HEK293 (cell line): ENCODE data around the gene RAB1B.

Experiments
- BCL11B ChIP-seq: fragments of 450-650 bp; formaldehyde crosslinking; IDR thresholded peaks from 2 replicates; pipeline ENCODE4 v1.5.1; 2016; ENCODE audit warnings: low read depth, missing biosample characterization, missing genetic modification characterization
- CTCF ChIP-seq: fragments of 450-650 bp; formaldehyde crosslinking; IDR thresholded peaks from 2 replicates; pipeline ENCODE4 v1.5.1; 2016; ENCODE audit warnings: missing biosample characterization, missing genetic modification characterization
- KLF1 ChIP-seq: fragments of 450-650 bp; formaldehyde crosslinking; IDR thresholded peaks from 2 replicates; pipeline ENCODE4 v1.5.1; 2016; ENCODE audit warnings: missing biosample characterization, missing genetic modification characterization
- KLF10 ChIP-seq: fragments of 450-650 bp; IDR thresholded peaks from 2 replicates; pipeline ENCODE4 v1.5.1; 2018; ENCODE audit warnings: missing biosample characterization, mild to moderate bottlenecking, missing genetic modification characterization
- KLF16 ChIP-seq: fragments of 450-650 bp; formaldehyde crosslinking; IDR thresholded peaks from 2 replicates; pipeline ENCODE4 v1.5.1; 2017; ENCODE audit warnings: missing biosample characterization, missing genetic modification characterization
- KLF17 ChIP-seq: fragments of 450-650 bp; formaldehyde crosslinking; IDR thresholded peaks from 2 replicates; pipeline ENCODE4 v1.5.1; 2016; ENCODE audit warnings: missing biosample characterization, missing genetic modification characterization
- KLF7 ChIP-seq: fragments of 450-650 bp; formaldehyde crosslinking; IDR thresholded peaks from 2 replicates; pipeline ENCODE4 v1.5.1; 2016; ENCODE audit warnings: missing biosample characterization, missing genetic modification characterization, borderline replicate concordance
- KLF9 ChIP-seq: fragments of 450-650 bp; formaldehyde crosslinking; IDR thresholded peaks from 2 replicates; pipeline ENCODE4 v1.5.1; 2016; ENCODE audit warnings: missing biosample characterization, missing genetic modification characterization, low read depth
- PBX3 ChIP-seq: sonication (generic); formaldehyde crosslinking; IDR thresholded peaks from 2 replicates; pipeline ENCODE4 v1.8.1; 2022; ENCODE audit warnings: mild to moderate bottlenecking, moderate library complexity, missing genetic modification reagents
- REST ChIP-seq: fragments of 450-650 bp; formaldehyde crosslinking; IDR thresholded peaks from 2 replicates; pipeline ENCODE4 v1.5.1; 2016; ENCODE audit warnings: missing biosample characterization, missing genetic modification characterization
- SALL2 ChIP-seq: fragments of 450-650 bp; formaldehyde crosslinking; IDR thresholded peaks from 2 replicates; pipeline ENCODE4 v1.5.0; 2017; ENCODE audit warnings: missing biosample characterization, mild to moderate bottlenecking, missing genetic modification characterization, borderline replicate concordance
- SCRT1 ChIP-seq: fragments of 450-650 bp; formaldehyde crosslinking; IDR thresholded peaks from 2 replicates; pipeline ENCODE4 v1.5.1; 2016; ENCODE audit warnings: missing biosample characterization, missing genetic modification characterization, borderline replicate concordance
- SP3 ChIP-seq: fragments of 450-650 bp; formaldehyde crosslinking; IDR thresholded peaks from 2 replicates; pipeline ENCODE4 v1.5.1; 2016; ENCODE audit warnings: missing biosample characterization, missing genetic modification characterization
- ZBTB1 ChIP-seq: fragments of 450-650 bp; formaldehyde crosslinking; IDR thresholded peaks from 2 replicates; pipeline ENCODE4 v1.5.1; 2016; ENCODE audit warnings: missing biosample characterization, missing genetic modification characterization
- ZFHX2 ChIP-seq: fragments of 450-650 bp; formaldehyde crosslinking; conservative IDR thresholded peaks from 2 replicates; pipeline ENCODE4 v1.5.1; 2016; ENCODE audit warnings: missing biosample characterization, missing genetic modification characterization
- ZFP69B ChIP-seq: fragments of 450-650 bp; formaldehyde crosslinking; IDR thresholded peaks from 2 replicates; pipeline ENCODE4 v1.5.1; 2016; ENCODE audit warnings: missing biosample characterization, missing genetic modification characterization
- ZIC2 ChIP-seq: fragments of 450-650 bp; formaldehyde crosslinking; IDR thresholded peaks from 2 replicates; pipeline ENCODE4 v1.5.1; 2016; ENCODE audit warnings: missing biosample characterization, missing genetic modification characterization
- ZNF112 ChIP-seq: fragments of 450-650 bp; formaldehyde crosslinking; IDR thresholded peaks from 2 replicates; pipeline ENCODE4 v1.5.0; 2017; ENCODE audit warnings: missing biosample characterization, missing genetic modification characterization
- ZNF138 ChIP-seq: fragments of 450-650 bp; formaldehyde crosslinking; IDR thresholded peaks from 2 replicates; pipeline ENCODE4 v1.5.1; 2016; ENCODE audit warnings: missing biosample characterization, missing genetic modification characterization, borderline replicate concordance
- ZNF140 ChIP-seq: fragments of 450-650 bp; formaldehyde crosslinking; IDR thresholded peaks from 2 replicates; pipeline ENCODE4 v1.5.1; 2016; ENCODE audit warnings: missing biosample characterization, missing genetic modification characterization
- ZNF23 ChIP-seq: fragments of 450-650 bp; formaldehyde crosslinking; IDR thresholded peaks from 2 replicates; pipeline ENCODE4 v1.5.1; 2016; ENCODE audit warnings: missing biosample characterization, missing genetic modification characterization, borderline replicate concordance
- ZNF266 ChIP-seq: fragments of 450-650 bp; formaldehyde crosslinking; IDR thresholded peaks from 2 replicates; pipeline ENCODE4 v1.5.1; 2016; ENCODE audit warnings: missing biosample characterization, missing genetic modification characterization, low read depth
- ZNF335 ChIP-seq: fragments of 450-650 bp; formaldehyde crosslinking; conservative IDR thresholded peaks from 2 replicates; pipeline ENCODE4 v1.5.1; 2016; ENCODE audit warnings: missing biosample characterization, missing genetic modification characterization
- ZNF510 ChIP-seq: fragments of 450-650 bp; formaldehyde crosslinking; IDR thresholded peaks from 2 replicates; pipeline ENCODE4 v1.5.1; 2018; ENCODE audit warnings: mild to moderate bottlenecking, missing genetic modification characterization, missing biosample characterization; ENCODE audit not compliant: insufficient replicate concordance
- ZNF548 ChIP-seq: fragments of 450-650 bp; formaldehyde crosslinking; IDR thresholded peaks from 2 replicates; pipeline ENCODE4 v1.5.1; 2016; ENCODE audit warnings: missing biosample characterization, missing genetic modification characterization
- ZNF670 ChIP-seq: fragments of 450-650 bp; formaldehyde crosslinking; IDR thresholded peaks from 2 replicates; pipeline ENCODE4 v1.5.1; 2016; ENCODE audit warnings: missing biosample characterization, missing genetic modification characterization, low read depth
- ZNF701 ChIP-seq: fragments of 450-650 bp; formaldehyde crosslinking; IDR thresholded peaks from 2 replicates; pipeline ENCODE4 v1.5.1; 2016; ENCODE audit warnings: missing biosample characterization, missing genetic modification characterization
- ZNF837 ChIP-seq: fragments of 450-650 bp; formaldehyde crosslinking; IDR thresholded peaks from 2 replicates; pipeline ENCODE4 v1.5.1; 2016; ENCODE audit warnings: missing biosample characterization, missing genetic modification characterization
- TF ChIP-seq, protein P1 (sequence below): fragments of 450-650 bp; formaldehyde crosslinking; IDR thresholded peaks from 2 replicates; pipeline ENCODE4 v1.5.1; 2016; ENCODE audit warnings: missing biosample characterization, missing genetic modification characterization
- TF ChIP-seq, protein P2 (sequence below): fragments of 450-650 bp; formaldehyde crosslinking; IDR thresholded peaks from 2 replicates; pipeline ENCODE4 v1.5.1; 2016; ENCODE audit warnings: missing biosample characterization, missing genetic modification characterization

RAB1B gene

GRCh38 chr11:66289548-66290329 lies 21.3 kb downstream of the RAB1B start (continued):
- TF ChIP-seq ZIC2 (tag by site-specific recombination) (peak; percentile 5; the same call in 1 of the 2 replicates), KLF7 (tag by site-specific recombination) (no peak), ZNF837 (tag by site-specific recombination) (no peak), SP3 (tag by site-specific recombination) (no peak), ZNF701 (tag by site-specific recombination) (no peak), ZNF23 (tag by site-specific recombination) (no peak), ZNF112 (tag by site-specific recombination) (no peak), ZNF138 (no peak), ZFHX2 (tag by site-specific recombination) (peak; percentile 78), ZNF548 (tag by site-specific recombination) (no peak), KLF16 (tag by site-specific recombination) (peak; percentile 40; the same call in 1 of the 2 replicates), ZNF266 (tag by site-specific recombination) (no peak), ZNF510 (no peak), SALL2 (tag by site-specific recombination) (no peak), SCRT1 (no peak), KLF1 (no peak), ZFP69B (tag by site-specific recombination) (no peak), BCL11B (tag by site-specific recombination) (no peak), PBX3 (CRISPR knock-in tag) (no peak), ZBTB1 (tag by site-specific recombination) (no peak), KLF9 (tag by site-specific recombination) (0 out of 2 replicates have a peak, but pooled peaks have one; percentile 8), ZNF335 (tag by site-specific recombination) (peak; percentile 39), REST (tag by site-specific recombination) (peak; percentile 99), ZNF140 (tag by site-specific recombination) (no peak), CTCF (tag by site-specific recombination) (no peak), KLF17 (tag by site-specific recombination) (0 out of 2 replicates have a peak, but pooled peaks have one; percentile 16), KLF10 (tag by site-specific recombination) (0 out of 2 replicates have a peak, but pooled peaks have one; percentile 18), ZNF670 (tag by site-specific recombination) (no peak)
- TF ChIP-seq, protein P1, sequence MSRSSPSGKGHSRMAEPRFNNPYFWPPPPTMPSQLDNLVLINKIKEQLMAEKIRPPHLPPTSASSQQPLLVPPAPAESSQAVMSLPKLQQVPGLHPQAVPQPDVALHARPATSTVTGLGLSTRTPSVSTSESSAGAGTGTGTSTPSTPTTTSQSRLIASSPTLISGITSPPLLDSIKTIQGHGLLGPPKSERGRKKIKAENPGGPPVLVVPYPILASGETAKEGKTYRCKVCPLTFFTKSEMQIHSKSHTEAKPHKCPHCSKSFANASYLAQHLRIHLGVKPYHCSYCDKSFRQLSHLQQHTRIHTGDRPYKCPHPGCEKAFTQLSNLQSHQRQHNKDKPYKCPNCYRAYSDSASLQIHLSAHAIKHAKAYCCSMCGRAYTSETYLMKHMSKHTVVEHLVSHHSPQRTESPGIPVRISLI = no peak
- TF ChIP-seq, protein P2, sequence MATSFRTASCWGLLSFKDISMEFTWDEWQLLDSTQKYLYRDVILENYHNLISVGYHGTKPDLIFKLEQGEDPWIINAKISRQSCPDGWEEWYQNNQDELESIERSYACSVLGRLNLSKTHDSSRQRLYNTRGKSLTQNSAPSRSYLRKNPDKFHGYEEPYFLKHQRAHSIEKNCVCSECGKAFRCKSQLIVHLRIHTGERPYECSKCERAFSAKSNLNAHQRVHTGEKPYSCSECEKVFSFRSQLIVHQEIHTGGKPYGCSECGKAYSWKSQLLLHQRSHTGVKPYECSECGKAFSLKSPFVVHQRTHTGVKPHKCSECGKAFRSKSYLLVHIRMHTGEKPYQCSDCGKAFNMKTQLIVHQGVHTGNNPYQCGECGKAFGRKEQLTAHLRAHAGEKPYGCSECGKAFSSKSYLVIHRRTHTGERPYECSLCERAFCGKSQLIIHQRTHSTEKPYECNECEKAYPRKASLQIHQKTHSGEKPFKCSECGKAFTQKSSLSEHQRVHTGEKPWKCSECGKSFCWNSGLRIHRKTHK (tag by site-specific recombination) = no peak
